ENCODE results near the gene B4GAT1. TPM values are rescaled to one million over a fixed set of nuclear protein-coding genes. Genes with fewer than 3 reads are reported as not detected.
A peak's percentile ranks its signal among the peaks of the same experiment; 100 is the strongest.

Gene B4GAT1

GRCh38 chr11:66309475-66309874 is 38.0 kb downstream of the B4GAT1 start:
- Histone ChIP-seq H3K4me3 (ENCODE audit: low read length) (no peak overlapping the region), H3K4me1 (ENCODE audit: control insufficient read depth, insufficient read depth, low read length) (peaks cover 11% of the 10 kb centered on the region), H3K9ac (ENCODE audit: low read depth, low read length) (no peak overlapping the region), H3K9me3 (replicated peaks; ENCODE audit: low read length) (no peaks in the 10 kb centered on the region), H3K27me3 (ENCODE audit: control insufficient read depth, insufficient read depth, low read length) (peaks cover 18% of the 10 kb centered on the region), H3K4me2 (ENCODE audit: low read length) (no peak overlapping the region), H3K36me3 (ENCODE audit: insufficient read depth, low read length) (no peaks in the 10 kb centered on the region)

- Histone ChIP-seq H3K9me3 (replicated peaks; ENCODE audit: low read length) (no peaks in the 10 kb centered on the region), H3K4me1 (ENCODE audit: control insufficient read depth, insufficient read depth, low read length) (no peaks in the 10 kb centered on the region), H3K36me3 (ENCODE audit: insufficient read depth, low read length) (no peaks in the 10 kb centered on the region), H3K4me2 (ENCODE audit: low read length) (no peak overlapping the region), H3K27me3 (ENCODE audit: control insufficient read depth, insufficient read depth, low read length) (peaks cover 10% of the 10 kb centered on the region), H3K9ac (ENCODE audit: low read depth, low read length) (no peak overlapping the region), H3K4me3 (ENCODE audit: low read length) (no peak overlapping the region)
Observed at GRCh38 chr11:66302656-66303055, 44.8 kb downstream of the B4GAT1 start.

- Histone ChIP-seq H3K9ac (ENCODE audit: low read depth, low read length) (no peak overlapping the region), H3K4me1 (ENCODE audit: control insufficient read depth, insufficient read depth, low read length) (no peaks in the 10 kb centered on the region), H3K9me3 (replicated peaks; ENCODE audit: low read length) (no peaks in the 10 kb centered on the region), H3K36me3 (ENCODE audit: insufficient read depth, low read length) (no peaks in the 10 kb centered on the region), H3K27me3 (ENCODE audit: control insufficient read depth, insufficient read depth, low read length) (peaks cover 21% of the 10 kb centered on the region), H3K4me3 (ENCODE audit: low read length) (no peak overlapping the region), H3K4me2 (ENCODE audit: low read length) (no peak overlapping the region)
Observed at GRCh38 chr11:66299186-66299585, 48.2 kb downstream of the B4GAT1 start.

- Histone ChIP-seq H3K9ac (ENCODE audit: low read depth, low read length) (no peak overlapping the region), H3K4me3 (ENCODE audit: low read length) (no peak overlapping the region), H3K36me3 (ENCODE audit: insufficient read depth, low read length) (no peaks in the 10 kb centered on the region), H3K4me2 (ENCODE audit: low read length) (no peak overlapping the region), H3K27me3 (ENCODE audit: control insufficient read depth, insufficient read depth, low read length) (peaks cover 37% of the 10 kb centered on the region), H3K9me3 (replicated peaks; ENCODE audit: low read length) (no peaks in the 10 kb centered on the region), H3K4me1 (ENCODE audit: control insufficient read depth, insufficient read depth, low read length) (no peaks in the 10 kb centered on the region)
Observed at GRCh38 chr11:66297610-66298009, 49.8 kb downstream of the B4GAT1 start.

Small RNA genes within 50 kb of the gene (small RNA-seq; reads per million reads assigned to genes)
- gene RF00017 (not detected), gene RNU1-84P (6.8 reads per million, percentile 88 among the genes with 10 or more reads in this experiment)
